Muscle of arm (tissue), 12 donors: ENCODE results near the gene FHDC1. TPM values are rescaled to one million over a fixed set of nuclear protein-coding genes. Genes with fewer than 3 reads are reported as not detected.

Source experiments
- DNase-seq: peaks from one replicate; pipeline ENCODE4 v3.0.0-alpha.2; 2013
- polyA plus RNA-seq, 12 donors: library from polyadenylated mRNA; unstranded; fragments of 120-200 nt; gene quantifications; one replicate each; pipeline ENCODE4 v1.2.1, GENCODE V29; 2013; ENCODE audit not compliant: insufficient read length in 12 of 12

The FHDC1 gene
- polyA plus RNA-seq, 12 donors: 4.7 to 20.4 (median 7.3) TPM; not detected in 1

DNA sequence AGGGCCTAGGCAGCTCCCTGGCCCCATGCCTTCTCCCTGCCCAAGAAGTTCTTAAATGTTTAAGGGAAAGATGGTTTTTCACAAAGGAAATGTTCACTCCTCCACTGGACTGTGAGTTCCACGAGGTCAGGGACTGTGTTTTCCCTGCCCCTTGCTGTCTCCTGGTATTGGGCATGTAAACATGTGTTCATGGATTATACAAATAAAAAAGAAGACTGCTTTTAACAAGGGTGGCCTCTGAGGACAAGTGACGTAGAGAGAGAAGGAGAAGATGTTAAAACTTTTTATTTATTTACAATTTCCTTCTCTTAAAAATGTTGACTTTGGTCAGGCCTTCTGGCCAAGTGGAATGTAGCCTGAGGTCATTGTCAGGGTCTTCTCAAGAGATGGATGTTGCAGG lies 66.0 kb downstream of the FHDC1 start:
- DNase-seq: no peak

DNA sequence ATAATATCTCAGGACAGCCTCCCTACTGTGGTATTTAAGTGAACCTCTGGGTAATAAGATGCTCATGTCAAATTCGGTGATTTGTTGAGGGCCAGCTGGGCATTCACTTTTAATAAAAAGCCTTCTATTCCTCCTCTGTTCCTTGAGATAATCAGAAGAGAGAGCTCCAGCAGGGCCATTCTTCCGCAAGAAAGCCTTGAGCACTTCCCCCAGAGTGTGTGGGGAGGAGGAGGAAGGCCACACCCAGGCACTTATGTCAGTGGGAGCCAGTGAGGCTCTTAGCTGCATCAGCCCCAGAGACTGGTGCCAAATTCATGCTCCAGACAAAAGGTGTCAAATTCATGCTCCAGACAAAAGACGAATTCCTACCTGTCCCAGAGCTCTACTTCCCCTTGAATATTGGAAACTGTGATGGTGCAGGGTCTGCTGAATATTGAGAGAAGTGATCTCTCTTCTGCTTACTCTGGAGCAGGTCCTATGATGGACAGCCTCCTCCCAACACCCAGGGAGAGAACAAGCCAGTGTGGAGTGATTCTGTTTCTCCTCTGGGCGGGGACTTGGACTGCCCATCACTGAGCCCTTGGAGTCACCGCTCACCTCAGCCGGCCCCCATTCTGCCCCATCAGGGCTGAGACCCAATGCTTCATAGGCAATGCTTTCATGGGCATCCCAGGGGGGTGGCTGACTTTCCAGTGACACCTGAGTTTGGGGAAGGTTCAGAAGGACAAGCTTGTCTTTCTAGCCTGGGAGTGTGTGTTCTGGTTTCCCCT lies 68.1 kb downstream of the FHDC1 start:
- DNase-seq: no peak

DNA sequence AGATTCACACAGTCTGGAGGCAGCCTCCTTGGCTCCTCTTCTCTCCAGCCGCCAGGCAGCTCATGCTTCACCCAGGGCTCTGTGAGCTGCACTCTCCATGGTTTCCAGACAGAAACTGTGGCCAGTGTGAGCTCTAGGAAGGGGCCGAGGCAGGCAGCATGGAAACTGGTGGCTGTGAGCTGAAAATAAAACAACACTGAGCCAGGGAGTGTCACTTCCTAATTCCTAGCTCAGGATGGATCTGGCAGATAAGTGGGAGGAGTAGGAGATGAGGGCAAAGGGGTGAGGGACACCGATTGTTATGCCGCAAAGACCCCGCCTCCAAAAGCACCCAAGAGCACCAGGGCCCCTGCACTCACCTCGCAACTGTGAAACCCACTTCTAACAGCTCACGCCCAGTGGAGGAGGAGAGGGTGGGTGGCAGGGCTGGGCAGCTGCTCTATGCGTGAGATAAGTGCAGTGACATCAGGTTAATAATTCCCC lies 69.8 kb downstream of the FHDC1 start:
- no peak for DNase-seq

DNA sequence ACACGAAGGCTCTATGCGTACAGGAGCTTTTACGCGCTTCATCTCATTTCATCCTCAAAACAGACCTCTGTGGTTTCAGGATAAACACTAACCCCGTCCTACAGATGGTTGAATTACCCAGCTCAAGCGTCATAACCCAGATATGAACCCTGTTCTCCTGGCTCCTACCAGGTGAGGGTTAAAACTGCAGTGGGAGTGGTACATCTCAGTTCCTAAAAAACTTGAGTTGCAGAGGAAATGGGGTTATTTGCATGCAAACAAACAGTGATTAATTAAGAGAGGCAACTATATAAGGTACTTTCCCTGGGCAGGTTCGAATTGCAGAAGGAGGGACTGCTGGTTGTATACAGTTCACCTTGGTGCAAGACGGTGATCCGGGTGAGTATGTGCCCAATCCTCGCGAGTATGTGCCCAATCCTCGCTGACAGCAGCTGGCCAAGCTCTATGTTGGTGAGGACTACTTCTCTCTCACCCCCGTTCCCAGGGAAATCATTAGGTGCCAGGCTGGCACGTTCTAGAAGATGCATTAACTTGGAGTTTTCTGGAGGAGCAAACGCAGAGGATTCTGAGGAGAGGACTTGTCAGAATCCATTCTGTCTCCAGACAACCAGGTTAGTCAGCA lies 72.6 kb downstream of the FHDC1 start:
- no peak for DNase-seq

DNA sequence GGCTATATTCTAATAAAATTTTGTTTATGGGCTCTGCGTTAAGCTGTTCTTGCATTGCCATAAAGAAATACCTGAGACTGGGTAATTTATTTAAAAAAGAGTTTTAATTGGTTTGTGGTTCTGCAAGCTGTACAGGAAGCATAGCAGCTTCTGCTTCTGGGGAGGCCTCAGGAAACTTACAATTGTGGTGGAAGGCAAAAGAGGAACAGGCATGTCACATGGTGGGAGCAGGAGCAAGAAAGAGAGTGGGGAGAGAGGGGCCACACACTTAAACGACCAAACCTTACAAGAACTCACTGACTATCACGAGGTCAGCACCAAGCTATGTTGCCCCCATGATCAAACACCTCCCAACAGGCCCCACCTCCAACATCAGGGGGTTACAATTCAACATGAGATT lies 74.0 kb downstream of the FHDC1 start:
- no peak for DNase-seq

DNA sequence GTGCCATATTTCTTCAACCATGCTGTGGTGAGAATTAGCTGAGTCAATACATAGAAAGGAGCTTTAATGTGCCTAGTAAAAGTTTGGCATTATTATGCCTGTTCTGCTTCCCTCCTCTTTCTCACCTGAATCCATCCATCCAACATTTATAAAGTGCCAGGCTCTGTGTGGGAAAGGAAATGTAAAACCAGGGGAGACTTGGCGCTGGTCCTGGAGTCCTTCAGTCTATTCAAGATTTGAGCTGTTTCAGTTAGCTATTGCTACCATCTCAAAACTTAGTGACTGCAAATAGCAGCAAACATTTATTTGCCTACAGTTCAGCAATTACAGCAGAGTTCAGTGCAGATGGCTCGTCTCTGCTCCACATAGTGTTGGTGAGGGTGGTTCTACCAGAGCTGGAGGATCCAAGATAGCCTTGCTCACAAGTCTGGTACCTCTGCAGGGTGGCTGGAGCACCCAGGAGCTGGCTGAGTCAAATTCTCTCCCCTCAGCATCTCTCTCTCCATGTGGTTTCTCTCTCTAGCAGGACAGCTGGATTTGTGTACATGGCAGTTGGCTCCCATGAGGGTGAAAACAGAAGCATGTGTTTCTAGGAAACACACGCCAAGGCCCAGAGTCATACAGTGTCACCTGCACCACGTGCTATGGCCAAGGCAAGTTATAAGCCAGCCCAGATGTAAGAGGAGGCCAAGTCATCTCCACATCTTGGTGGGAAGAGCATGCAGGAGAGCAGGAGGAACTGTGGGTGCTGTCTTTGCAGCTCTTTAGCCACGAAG lies 77.3 kb downstream of the FHDC1 start:
- peak; percentile 43 for DNase-seq

DNA sequence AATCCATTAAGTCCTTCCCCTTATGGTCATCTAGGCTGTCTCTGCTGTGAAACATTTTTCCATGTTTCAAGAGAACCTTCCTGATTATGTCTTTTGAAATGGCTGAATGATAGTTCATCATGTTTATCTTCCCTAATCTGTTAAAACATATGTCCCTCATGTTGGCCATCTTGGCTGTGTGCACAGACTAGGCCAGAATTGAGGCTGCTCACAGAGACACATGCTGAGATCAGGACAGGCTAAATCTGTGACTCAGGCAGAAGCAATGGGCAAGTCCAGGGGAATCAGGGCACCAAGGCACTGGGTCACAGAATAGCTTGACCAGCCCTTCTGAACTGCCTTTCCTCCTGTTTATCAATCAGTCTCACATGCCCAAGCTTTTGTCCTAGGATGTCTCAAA lies 78.3 kb downstream of the FHDC1 start:
- DNase-seq: no peak

DNA sequence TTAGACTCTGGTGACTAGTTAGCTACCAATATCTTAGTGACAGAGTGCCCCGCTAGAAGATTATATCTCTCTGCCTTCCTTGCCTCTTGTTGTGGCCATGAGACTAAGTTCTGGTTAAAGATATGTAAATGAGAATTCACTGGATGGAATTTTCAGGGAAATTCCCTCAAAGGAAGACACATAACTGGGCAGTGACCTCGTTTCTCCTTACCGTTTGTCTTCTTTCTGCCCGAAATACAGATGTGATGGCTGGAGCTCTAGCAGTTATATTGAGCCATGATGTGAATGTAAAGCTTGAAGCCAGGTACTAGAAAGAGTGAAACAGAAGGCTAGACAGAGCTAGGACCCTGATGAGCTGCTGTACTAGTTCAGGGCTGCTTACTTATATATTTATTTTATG lies 80.5 kb downstream of the FHDC1 start:
- DNase-seq: no peak

DNA sequence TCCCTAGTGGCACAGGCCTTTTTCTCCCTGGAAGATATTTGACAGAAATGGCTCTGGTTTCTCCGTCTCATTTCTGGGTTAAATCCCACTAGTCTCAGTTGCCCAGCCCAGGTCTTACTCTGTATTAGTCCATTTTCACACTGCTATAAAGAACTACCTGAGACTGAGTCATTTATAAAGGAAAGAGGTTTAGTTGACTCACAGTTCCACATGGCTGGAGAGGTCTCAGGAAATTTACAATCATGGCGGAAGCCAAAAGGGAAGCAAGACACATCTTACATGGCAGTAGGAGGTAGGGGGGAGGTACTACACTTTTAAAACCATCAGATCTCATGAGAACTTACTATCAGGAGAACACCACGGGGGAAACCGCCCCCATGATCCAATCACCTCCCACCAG lies 81.9 kb downstream of the FHDC1 start:
- no peak for DNase-seq

DNA sequence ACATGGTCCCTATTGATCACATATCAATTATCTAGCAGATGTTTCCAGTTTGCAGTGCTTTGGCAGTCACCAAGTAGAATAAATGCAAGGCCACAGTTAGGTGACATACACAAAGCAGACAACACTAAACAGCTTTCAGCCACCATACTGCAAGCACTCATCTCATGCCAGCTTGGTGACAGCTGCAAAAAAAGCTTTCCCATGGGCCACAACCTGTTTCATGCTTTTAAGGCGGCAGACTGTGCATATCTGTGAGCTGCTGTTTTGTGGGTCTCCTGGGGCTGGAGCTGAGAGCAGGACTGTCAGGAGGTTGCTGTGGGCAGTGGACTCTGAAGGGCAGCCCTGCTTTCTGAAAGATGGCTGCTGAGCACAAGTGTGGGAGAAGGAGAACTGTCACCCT lies 82.6 kb downstream of the FHDC1 start:
- no peak for DNase-seq

DNA sequence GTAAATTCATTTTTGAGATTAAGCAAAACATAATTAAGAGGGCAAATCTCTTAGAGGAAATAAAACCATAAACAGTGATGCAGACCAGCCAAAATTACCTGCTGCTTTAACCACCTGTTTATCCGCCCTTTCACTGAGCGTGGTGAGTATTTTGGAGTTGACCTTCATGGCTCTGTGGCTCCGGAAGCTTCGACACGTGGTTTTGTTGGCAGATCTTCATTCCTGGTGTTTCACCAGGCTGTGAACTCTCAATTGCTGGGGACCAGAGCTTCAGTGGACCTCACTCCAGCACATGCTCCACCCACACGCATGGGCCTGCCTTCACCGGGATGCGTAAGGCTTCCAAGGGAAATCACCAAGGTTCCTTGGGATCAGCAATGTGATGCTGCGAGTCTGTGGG lies 83.8 kb downstream of the FHDC1 start:
- no peak for DNase-seq

DNA sequence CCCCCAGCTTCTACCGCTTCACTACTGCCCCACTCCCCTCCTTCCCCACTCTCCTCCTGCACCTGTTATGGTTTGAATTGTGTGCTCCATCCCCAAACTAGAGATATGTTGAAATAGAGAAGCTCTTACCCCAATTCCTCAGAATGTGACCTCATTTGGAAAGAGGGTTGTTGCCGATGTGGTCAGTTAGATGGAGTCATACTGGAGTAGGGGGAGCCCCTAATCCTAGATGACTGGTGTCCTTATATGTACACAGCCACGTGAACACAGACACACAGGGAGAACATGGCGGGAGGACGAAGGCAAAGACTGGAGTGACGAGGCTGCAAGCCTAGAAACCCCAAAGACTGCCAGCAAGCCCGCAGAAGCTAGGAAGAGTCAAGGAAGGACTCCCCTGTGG lies 84.3 kb downstream of the FHDC1 start:
- DNase-seq: no peak

DNA sequence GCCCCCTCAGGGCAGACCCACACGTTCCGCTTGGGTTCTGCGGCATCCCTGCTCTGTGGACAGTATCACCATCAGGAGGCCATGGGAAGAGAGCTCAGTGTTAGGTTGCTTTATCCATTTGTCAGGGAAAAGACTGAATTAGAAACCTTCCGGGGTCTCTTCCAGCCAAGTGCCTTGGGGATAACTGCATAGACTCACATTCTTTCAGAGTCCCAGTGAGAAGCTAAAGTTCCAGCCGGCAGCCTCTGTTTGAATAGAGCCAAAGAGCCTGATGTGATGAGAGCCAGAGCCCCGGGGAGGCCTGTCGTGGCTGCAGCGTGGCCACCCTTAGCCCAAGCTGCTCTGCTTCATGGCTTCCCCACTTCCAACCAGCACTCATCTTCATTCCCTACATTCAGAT lies 85.2 kb downstream of the FHDC1 start:
- peak; percentile 38 for DNase-seq

DNA sequence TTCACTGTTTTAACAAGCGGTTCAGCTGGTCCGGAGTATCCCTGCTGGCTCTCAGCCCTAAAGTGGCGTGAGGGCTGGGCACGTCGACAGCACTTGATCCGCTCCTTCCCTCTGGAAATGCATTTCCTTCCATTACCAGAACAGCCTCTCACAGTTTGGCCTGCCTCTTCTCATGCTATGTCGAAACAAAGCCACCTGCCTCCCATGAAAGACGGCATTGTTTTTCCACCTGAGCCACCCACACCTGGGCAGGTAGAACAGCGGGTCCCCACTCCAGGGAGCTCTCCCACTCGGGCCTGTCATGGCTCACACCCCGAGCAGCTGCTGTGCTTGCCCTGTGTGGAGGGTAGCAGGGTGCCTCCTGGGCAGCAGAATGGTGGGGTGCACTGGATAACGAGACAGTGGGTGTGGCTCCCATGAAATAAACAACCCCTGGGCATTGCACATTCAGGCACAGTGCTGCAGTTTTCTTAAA lies 86.2 kb downstream of the FHDC1 start:
- no peak for DNase-seq

DNA sequence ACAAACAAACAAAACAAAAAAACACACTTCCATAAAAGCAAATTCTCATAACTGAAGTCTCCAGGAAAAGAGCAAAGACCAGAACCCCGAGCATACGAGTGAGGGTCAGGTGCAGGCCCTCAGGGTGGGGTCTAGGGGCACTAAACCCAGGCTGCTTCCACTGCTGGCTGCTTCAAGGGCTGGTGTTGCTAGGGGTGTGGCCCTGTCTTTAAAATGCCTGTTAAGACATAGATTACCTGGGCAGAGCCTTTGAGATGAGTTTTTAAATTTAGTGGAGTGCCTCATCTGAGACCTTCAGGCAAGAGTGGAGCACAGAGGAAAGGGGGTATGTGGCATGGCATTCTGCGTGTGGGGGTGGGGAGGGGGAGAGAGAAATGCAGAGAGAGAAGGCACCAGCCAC lies 87.0 kb downstream of the FHDC1 start:
- DNase-seq: no peak

DNA sequence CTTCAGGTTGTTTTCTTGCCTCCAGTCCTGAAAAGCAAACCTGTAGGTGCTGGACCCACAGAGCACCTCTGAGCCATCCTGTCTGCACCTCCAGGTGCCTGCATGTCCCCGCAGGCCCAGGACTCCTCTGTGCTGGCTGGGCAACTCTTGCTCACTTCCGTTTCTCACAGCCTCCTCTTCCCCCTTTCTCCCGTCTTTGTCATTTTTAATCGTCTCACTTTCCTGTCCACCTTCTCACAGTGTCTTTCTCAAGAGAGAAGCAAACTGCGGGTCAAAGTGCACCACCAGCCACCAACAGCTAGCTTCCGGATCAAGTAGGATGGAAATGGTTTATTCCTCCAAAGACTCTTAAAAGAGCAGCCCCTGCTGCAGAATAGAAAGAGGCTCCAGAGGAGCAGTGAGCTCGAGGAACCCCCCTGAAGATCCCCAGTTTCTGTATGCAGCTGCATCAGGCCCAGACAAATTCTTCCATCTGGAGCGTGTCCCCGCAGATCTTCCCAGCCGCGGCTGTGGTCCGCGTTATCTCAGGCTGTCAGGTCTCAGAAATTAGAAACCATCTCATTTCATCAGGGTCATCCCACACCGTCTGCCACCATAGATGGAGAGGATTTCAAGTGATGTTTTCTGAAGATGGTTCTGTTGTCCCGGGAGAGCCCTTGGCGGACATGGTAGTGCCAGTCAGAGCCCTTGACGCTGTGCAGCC lies 87.7 kb downstream of the FHDC1 start:
- no peak for DNase-seq

DNA sequence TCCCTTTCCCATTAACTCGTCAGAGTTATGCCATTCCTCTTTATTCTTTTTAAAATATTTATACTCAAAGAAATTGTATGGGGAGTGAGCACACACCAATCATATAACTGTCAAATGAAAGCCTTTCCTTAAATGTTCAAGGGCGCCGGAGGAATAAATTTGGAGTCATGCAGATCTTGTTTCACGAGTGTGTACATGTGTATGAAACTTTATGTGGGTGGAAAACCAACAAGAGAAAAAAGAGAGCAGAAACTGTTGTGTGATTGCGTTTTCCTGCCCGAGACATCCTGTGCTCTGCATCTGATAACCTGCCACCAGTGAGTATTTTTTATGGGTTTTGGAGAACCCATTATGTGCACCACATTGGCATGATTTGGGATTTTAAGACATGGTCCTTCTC lies 88.3 kb downstream of the FHDC1 start:
- DNase-seq: no peak

DNA sequence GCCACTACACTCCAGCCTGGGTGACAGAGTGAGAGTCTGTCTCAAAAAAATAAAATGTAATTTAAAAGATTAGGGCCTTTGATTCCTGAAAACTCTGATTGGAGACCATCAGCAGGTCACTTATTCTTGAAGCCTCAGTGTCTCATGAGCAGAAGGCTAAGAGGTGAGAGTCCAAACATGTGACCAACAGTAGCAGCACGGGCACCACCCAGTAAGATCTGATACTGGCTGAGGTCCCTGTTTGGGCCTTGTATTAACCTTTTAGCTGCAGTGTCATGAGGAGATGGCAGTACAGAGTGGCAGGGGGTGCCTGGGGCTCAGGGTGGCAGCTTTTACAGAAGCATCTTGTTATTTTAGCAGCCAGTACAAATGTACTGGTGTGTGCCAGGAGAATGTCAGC lies 89.3 kb downstream of the FHDC1 start:
- no peak for DNase-seq

DNA sequence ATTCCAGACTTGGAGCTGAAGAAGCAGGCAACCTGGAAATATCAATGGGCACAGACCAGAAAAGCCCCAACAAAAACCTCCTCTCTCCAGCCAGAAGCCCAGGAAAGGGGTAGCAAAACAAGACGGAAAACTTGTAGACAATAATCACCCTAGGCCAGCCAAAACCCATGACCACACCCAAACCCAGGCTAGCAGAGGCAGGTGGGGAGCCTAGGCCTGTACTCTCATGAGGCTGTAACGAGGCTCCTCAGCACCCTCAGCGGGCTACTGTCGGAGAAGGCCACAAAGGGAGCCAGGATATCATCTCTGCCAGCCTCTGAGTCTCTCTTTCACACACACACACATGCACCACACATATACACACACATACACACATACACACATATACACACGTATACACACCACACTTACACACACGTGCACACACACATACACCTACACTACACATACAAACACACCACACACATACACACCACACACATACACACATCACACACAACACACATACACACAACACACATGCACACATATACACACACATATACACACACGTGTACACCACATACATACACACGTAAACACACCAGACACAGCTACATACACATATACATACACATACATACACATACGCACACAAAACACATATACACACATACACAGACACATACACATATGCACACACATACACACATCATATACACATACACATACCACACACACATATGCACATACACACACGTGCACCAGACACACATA lies 90.6 kb downstream of the FHDC1 start:
- no peak for DNase-seq

DNA sequence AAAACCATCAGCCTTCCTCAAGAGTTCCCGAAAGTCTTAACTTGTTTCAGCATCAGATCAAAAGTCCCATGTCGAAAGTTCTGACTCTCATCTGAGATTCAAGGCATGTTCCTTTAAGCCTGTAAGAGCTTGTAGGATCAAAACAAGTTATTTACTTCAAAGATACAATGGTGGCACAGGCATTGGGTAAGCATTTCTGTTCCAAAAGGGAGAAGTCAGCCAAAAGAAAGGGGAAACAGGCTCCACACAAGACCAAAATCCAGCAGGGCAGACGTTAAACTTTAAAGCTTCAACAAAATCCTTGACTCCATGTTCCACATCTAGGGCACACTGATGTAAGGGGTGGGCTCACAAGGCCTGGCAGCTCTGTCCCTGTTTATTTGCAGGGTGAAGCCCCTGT lies 91.7 kb downstream of the FHDC1 start:
- no peak for DNase-seq

DNA sequence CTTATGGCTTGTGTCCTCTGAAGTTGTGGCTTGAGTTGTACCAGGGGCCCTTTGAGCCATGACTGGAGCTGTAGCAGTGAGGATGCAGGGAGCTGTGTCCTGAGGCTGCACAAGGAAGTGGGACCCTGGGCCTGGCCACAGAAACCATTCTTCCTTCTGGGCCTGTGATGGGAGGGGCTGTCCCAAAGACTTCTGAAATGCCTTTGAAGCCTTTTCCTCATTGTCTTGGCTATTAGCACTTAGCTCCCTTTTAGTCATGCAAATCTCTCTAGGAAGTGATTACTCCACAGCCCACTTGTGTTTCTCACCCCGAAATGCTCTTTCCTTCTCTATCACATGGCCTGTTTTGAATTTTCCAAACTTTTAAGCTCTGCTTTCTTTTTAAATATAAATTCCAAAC lies 92.4 kb downstream of the FHDC1 start:
- no peak for DNase-seq
